HepG2 (cell line): ENCODE results near the gene BCAS4. TPM values are rescaled to one million over a fixed set of nuclear protein-coding genes. Genes with fewer than 3 reads are reported as not detected.

ENCODE experiments used
- CAMTA2 ChIP-seq: sonication (generic); formaldehyde crosslinking; IDR thresholded peaks from 2 replicates; pipeline ENCODE4 v1.4.0; 2020; ENCODE audit warnings: mild to moderate bottlenecking, missing genetic modification reagents, borderline replicate concordance
- CCDC6 ChIP-seq: sonication (generic); formaldehyde crosslinking; IDR thresholded peaks from 2 replicates; pipeline ENCODE4 v1.8.1; 2022; ENCODE audit warnings: mild to moderate bottlenecking, missing genetic modification reagents, moderate library complexity
- ESRRA ChIP-seq: sonication (generic); formaldehyde crosslinking; IDR thresholded peaks from 2 replicates; pipeline ENCODE4 v1.5.1; 2020; ENCODE audit warnings: mild to moderate bottlenecking, low read depth, missing genetic modification reagents
- HHEX ChIP-seq: IDR thresholded peaks from 2 replicates; pipeline ENCODE4 v1.6.1; 2016; ENCODE audit warnings: control low read depth
- HMGA1 ChIP-seq: sonication (generic); formaldehyde crosslinking; conservative IDR thresholded peaks from 2 replicates; pipeline ENCODE4 v1.4.0; 2020; ENCODE audit warnings: missing genetic modification reagents
- HOXA7 ChIP-seq: sonication (generic); formaldehyde crosslinking; IDR thresholded peaks from 2 replicates; pipeline ENCODE4 v1.8.1; 2022; ENCODE audit warnings: mild to moderate bottlenecking, missing genetic modification reagents, moderate library complexity
- KAT2B ChIP-seq: fragments of 150-350 bp; IDR thresholded peaks from 2 replicates; pipeline ENCODE4 v1.6.1; 2014; ENCODE audit warnings: low read depth, low read length, borderline replicate concordance
- NR2F2 ChIP-seq: IDR thresholded peaks from 2 replicates; pipeline ENCODE4 v1.6.1; 2012; ENCODE audit warnings: low read depth, inconsistent platforms, borderline replicate concordance
- PCBP2 ChIP-seq: fragments of 200-400 bp; formaldehyde crosslinking; optimal IDR thresholded peaks from 2 replicates; pipeline ENCODE3; 2018; ENCODE audit warnings: low read length, low read depth; ENCODE audit not compliant: poor library complexity, severe bottlenecking
- REPIN1 ChIP-seq: sonication (generic); formaldehyde crosslinking; IDR thresholded peaks from 2 replicates; pipeline ENCODE4 v1.8.0; 2022; ENCODE audit warnings: missing genetic modification reagents, low read depth, mild to moderate bottlenecking, borderline replicate concordance
- SAFB2 ChIP-seq: sonication (generic); formaldehyde crosslinking; IDR thresholded peaks from 2 replicates; pipeline ENCODE4 v1.5.1; 2020; ENCODE audit warnings: missing genetic modification reagents, low read depth, mild to moderate bottlenecking, borderline replicate concordance
- TOE1 ChIP-seq: sonication (generic); formaldehyde crosslinking; IDR thresholded peaks from 2 replicates; pipeline ENCODE4 v1.4.0; 2020; ENCODE audit warnings: mild to moderate bottlenecking, missing genetic modification reagents
- ZBTB14 ChIP-seq: sonication (generic); formaldehyde crosslinking; IDR thresholded peaks from 2 replicates; pipeline ENCODE4 v1.4.0; 2020; ENCODE audit warnings: missing genetic modification reagents
- ZFX ChIP-seq: sonication (generic); formaldehyde crosslinking; IDR thresholded peaks from 2 replicates; pipeline ENCODE4 v1.4.0; 2020; ENCODE audit warnings: mild to moderate bottlenecking, low read depth, missing genetic modification reagents, moderate library complexity
- ZNF382 ChIP-seq: sonication (generic); formaldehyde crosslinking; IDR thresholded peaks from 2 replicates; pipeline ENCODE4 v1.5.0; 2020; ENCODE audit warnings: missing genetic modification reagents, mild to moderate bottlenecking, borderline replicate concordance
- ZNF567 ChIP-seq: sonication (generic); formaldehyde crosslinking; IDR thresholded peaks from 2 replicates; pipeline ENCODE4 v1.8.1; 2023; ENCODE audit warnings: mild to moderate bottlenecking, missing genetic modification reagents, borderline replicate concordance
- ZNF577 ChIP-seq: sonication (generic); formaldehyde crosslinking; IDR thresholded peaks from 2 replicates; pipeline ENCODE4 v1.4.0; 2020; ENCODE audit warnings: mild to moderate bottlenecking, low read depth, missing genetic modification reagents, borderline replicate concordance
- polyA plus RNA-seq, 8 experiments: library from polyadenylated mRNA; depleted of rRNA in 3 of 8; stranded (reverse) in 7 of 8; unstranded in 1 of 8; fragments of >200 nt; fragmentation: Illumina TruSeq in 4 of 8; extraction: Trizol in 4 of 8; gene quantifications; 2 replicates each; pipeline versions ENCODE4 v1.2.1 to v1.2.3, GENCODE V29; 2011 to 2016; ENCODE audit warnings: low read depth in 4 of 8, missing spikeins in 1 of 8, mixed read lengths in 1 of 8; ENCODE audit not compliant: insufficient read depth in 1 of 8
- total RNA-seq, 5 experiments: library from RNA; depleted of rRNA; stranded (reverse); fragments of >200 nt; fragmentation: Illumina TruSeq; extraction: Trizol; gene quantifications; 2 replicates each; pipeline ENCODE4 v1.2.3, GENCODE V29; 2016; ENCODE audit warnings: low read depth in 1 of 5
- TF ChIP-seq, protein P1 (sequence below): sonication (generic); formaldehyde crosslinking; IDR thresholded peaks from 2 replicates; pipeline ENCODE4 v1.4.0; 2020; ENCODE audit warnings: missing genetic modification reagents
- TF ChIP-seq, protein P2 (sequence below): sonication (generic); formaldehyde crosslinking; IDR thresholded peaks from 2 replicates; pipeline ENCODE4 v1.4.0; 2020; ENCODE audit warnings: low read depth, mild to moderate bottlenecking, missing genetic modification reagents
- TF ChIP-seq, protein P3 (sequence below): sonication (generic); formaldehyde crosslinking; IDR thresholded peaks from 2 replicates; pipeline ENCODE4 v1.5.0; 2020; ENCODE audit warnings: missing genetic modification reagents, mild to moderate bottlenecking, borderline replicate concordance
- TF ChIP-seq, protein P4 (sequence below): sonication (generic); formaldehyde crosslinking; IDR thresholded peaks from 2 replicates; pipeline ENCODE4 v1.5.0; 2020; ENCODE audit warnings: missing genetic modification reagents

The BCAS4 gene
- total and polyA plus RNA-seq, 2 of the 13 experiments (the other 11 are each of a cell fraction or from before 2014, with no cell fraction given): 7.2 to 8.0 TPM

GRCh38 chr20:50794846-50795634, at the start of gene BCAS4 (continued):
- TF ChIP-seq HMGA1 (no peak), HOXA7 (CRISPR knock-in tag) (no peak), ESRRA (CRISPR knock-in tag) (no peak; the same call in 1 of the 2 replicates), ZNF382 (CRISPR knock-in tag) (no peak), REPIN1 (CRISPR knock-in tag) (peak; percentile 64; the same call in 1 of the 2 replicates), TOE1 (CRISPR knock-in tag) (no peak), HHEX (CRISPR knock-in tag) (no peak), SAFB2 (CRISPR knock-in tag) (0 out of 2 replicates have a peak, but pooled peaks have one; percentile 92), ZNF577 (no peak), NR2F2 (peak; percentile 37; the same call in 1 of the 2 replicates), ZBTB14 (CRISPR knock-in tag) (peak; percentile 58), ZNF567 (CRISPR knock-in tag) (0 out of 2 replicates have a peak, but pooled peaks have one; percentile 12), KAT2B (no peak), PCBP2 (no peak), ZFX (CRISPR knock-in tag) (peak; percentile 85), CCDC6 (CRISPR knock-in tag) (peak; percentile 87), CAMTA2 (peak; percentile 42; the same call in 1 of the 2 replicates)
- TF ChIP-seq, protein P1, sequence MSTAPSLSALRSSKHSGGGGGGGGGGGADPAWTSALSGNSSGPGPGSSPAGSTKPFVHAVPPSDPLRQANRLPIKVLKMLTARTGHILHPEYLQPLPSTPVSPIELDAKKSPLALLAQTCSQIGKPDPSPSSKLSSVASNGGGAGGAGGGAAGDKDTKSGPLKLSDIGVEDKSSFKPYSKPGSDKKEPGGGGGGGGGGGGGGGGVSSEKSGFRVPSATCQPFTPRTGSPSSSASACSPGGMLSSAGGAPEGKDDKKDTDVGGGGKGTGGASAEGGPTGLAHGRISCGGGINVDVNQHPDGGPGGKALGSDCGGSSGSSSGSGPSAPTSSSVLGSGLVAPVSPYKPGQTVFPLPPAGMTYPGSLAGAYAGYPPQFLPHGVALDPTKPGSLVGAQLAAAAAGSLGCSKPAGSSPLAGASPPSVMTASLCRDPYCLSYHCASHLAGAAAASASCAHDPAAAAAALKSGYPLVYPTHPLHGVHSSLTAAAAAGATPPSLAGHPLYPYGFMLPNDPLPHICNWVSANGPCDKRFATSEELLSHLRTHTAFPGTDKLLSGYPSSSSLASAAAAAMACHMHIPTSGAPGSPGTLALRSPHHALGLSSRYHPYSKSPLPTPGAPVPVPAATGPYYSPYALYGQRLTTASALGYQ (CRISPR knock-in tag): no peak
- TF ChIP-seq, protein P2, sequence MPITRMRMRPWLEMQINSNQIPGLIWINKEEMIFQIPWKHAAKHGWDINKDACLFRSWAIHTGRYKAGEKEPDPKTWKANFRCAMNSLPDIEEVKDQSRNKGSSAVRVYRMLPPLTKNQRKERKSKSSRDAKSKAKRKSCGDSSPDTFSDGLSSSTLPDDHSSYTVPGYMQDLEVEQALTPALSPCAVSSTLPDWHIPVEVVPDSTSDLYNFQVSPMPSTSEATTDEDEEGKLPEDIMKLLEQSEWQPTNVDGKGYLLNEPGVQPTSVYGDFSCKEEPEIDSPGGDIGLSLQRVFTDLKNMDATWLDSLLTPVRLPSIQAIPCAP: 0 out of 2 replicates have a peak, but pooled peaks have one; percentile 27
- TF ChIP-seq, protein P3, sequence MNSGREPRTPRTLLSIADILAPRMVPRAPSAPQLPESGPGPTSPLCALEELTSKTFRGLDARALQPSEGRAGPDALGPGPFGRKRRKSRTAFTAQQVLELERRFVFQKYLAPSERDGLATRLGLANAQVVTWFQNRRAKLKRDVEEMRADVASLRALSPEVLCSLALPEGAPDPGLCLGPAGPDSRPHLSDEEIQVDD (CRISPR knock-in tag): no peak
- TF ChIP-seq, protein P4, sequence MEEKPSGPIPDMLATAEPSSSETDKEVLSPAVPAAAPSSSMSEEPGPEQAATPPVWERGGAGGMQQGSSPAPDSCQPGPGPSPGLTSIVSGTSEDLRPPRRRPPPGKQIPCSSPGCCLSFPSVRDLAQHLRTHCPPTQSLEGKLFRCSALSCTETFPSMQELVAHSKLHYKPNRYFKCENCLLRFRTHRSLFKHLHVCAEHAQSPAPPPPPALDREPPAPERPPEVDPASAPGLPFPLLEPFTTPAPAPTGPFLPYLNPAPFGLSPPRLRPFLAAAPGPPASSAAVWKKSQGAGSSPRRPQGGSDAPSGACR (CRISPR knock-in tag): no peak
